ENCODE results near the gene GPBAR1.

The GPBAR1 gene

GRCh38 chr2:218286570-218287459, 26.0 kb downstream of the GPBAR1 start:
- DNase-seq, result no peak

GRCh38 chr2:218289639-218290315, 29.0 kb downstream of the GPBAR1 start:
- DNase-seq, result no peak

- DNase-seq, result no peak
Observed at GRCh38 chr2:218290316-218291261, 29.8 kb downstream of the GPBAR1 start.

- DNase-seq, result no peak
Observed at GRCh38 chr2:218291318-218292047, 30.7 kb downstream of the GPBAR1 start.

- peak; percentile 64 for DNase-seq
Observed at GRCh38 chr2:218292048-218293014, 31.5 kb downstream of the GPBAR1 start, which contains the start of gene TMBIM1. TMBIM1 (minus strand) TSS chr2:218292503; CDS start chr2:218282141, 10,362 bp downstream.

- DNase-seq, result no peak
Observed at GRCh38 chr2:218293715-218294429, 33.1 kb downstream of the GPBAR1 start.

GRCh38 chr2:218294430-218295022, 33.7 kb downstream of the GPBAR1 start:
- DNase-seq, result no peak

GRCh38 chr2:218295029-218295428, 34.2 kb downstream of the GPBAR1 start:
- no peak for DNase-seq

- DNase-seq, result no peak
Observed at GRCh38 chr2:218296200-218296599, 35.4 kb downstream of the GPBAR1 start.

- no peak for DNase-seq
Observed at GRCh38 chr2:218296847-218297246, 36.0 kb downstream of the GPBAR1 start.

GRCh38 chr2:218298314-218298875, 37.6 kb downstream of the GPBAR1 start:
- no peak for DNase-seq

GRCh38 chr2:218300141-218300540, 39.3 kb downstream of the GPBAR1 start:
- DNase-seq, result no peak

- peak; percentile 79 for DNase-seq
Observed at GRCh38 chr2:218301176-218301819, 40.5 kb downstream of the GPBAR1 start.

GRCh38 chr2:218305383-218305782, 44.6 kb downstream of the GPBAR1 start:
- DNase-seq, result no peak

GRCh38 chr2:218306184-218306920, 45.5 kb downstream of the GPBAR1 start:
- no peak for DNase-seq

GRCh38 chr2:218307415-218308090, 46.7 kb downstream of the GPBAR1 start:
- DNase-seq, result no peak

GRCh38 chr2:218310853-218311540, 50.2 kb downstream of the GPBAR1 start:
- DNase-seq, result no peak
